B cell (primary cell): ENCODE results near the gene ITFG2. TPM values are rescaled to one million over a fixed set of nuclear protein-coding genes. Genes with fewer than 3 reads are reported as not detected.

Experiments used
- ATAC-seq: fragments of 200-7000 bp; cut with Tn5 transposase; one replicate; pipeline ENCODE4 v1.10.0; 2021; ENCODE audit warnings: low read depth, mild to moderate bottlenecking, moderate number of reproducible peaks, moderate library complexity
- CTCF ChIA-PET: fragments of 350-600 bp; sonication (Branson Sonifier 250); formaldehyde crosslinking; loops from one replicate; lab custom pipeline; 2021; ENCODE audit warnings: antibody characterized with exemption, inconsistent platforms; lab: Charles Lee
- POLR2A ChIA-PET: fragments of 350-600 bp; sonication (Branson Sonifier 250); formaldehyde crosslinking; loops from one replicate; lab custom pipeline; 2021; ENCODE audit warnings: antibody characterized with exemption; lab: Charles Lee
- DNase-seq: peaks from one replicate; pipeline ENCODE4 v3.0.0; 2013
- H2AFZ ChIP-seq: 2 replicates; pipeline ENCODE4 v1.6.1; 2012; ENCODE audit warnings: mild to moderate bottlenecking, low read depth, low read length; ENCODE audit not compliant: insufficient read depth, poor library complexity, severe bottlenecking
- H3K27ac ChIP-seq, 2 donors: 1 replicate in 1 of 2; 2 replicates in 1 of 2; pipeline ENCODE4 v1.5.1; 2012 to 2013; ENCODE audit warnings: low read length in 2 of 2, mild to moderate bottlenecking in 2 of 2, moderate library complexity in 1 of 2
- H3K27me3 ChIP-seq, 4 experiments: fragments of 200-600 bp in 1 of 4; sonication (generic) in 1 of 4; replicated peaks in 1 of 4; 1 replicate in 2 of 4; 2 replicates in 2 of 4; pipeline versions ENCODE4 v1.6.1 to v1.7.0; 2013 to 2016; ENCODE audit warnings: low read length in 3 of 4, mild to moderate bottlenecking in 2 of 4, mixed read lengths in 1 of 4, moderate library complexity in 1 of 4; ENCODE audit not compliant: insufficient read depth in 4 of 4, control insufficient read depth in 3 of 4; ENCODE audit errors: control extremely low read depth in 1 of 4
- H3K36me3 ChIP-seq, 2 experiments: replicated peaks in 1 of 2; 1 replicate in 1 of 2; 2 replicates in 1 of 2; pipeline versions ENCODE4 v1.6.1 to v1.7.1; 2013; ENCODE audit warnings: low read length in 1 of 2; ENCODE audit not compliant: insufficient read depth in 2 of 2, control insufficient read depth in 1 of 2; ENCODE audit errors: control extremely low read depth in 1 of 2, extremely low read depth in 1 of 2
- H3K4me1 ChIP-seq, 2 donors: fragments of 200-600 bp in 1 of 2; sonication (generic) in 1 of 2; 1 replicate in 1 of 2; 2 replicates in 1 of 2; pipeline versions ENCODE4 v1.5.1 to v1.6.1; 2013 to 2017; ENCODE audit warnings: low read length in 2 of 2; ENCODE audit not compliant: control insufficient read depth in 2 of 2, insufficient read depth in 2 of 2
- H3K4me2 ChIP-seq: replicated peaks from 2 replicates; pipeline ENCODE3; 2012; ENCODE audit warnings: mild to moderate bottlenecking, low read depth, low read length; ENCODE audit not compliant: poor library complexity, severe bottlenecking
- H3K4me3 ChIP-seq, 5 experiments: fragments of 200-600 bp in 1 of 5; sonication (generic) in 1 of 5; 1 replicate in 3 of 5; 2 replicates in 2 of 5; pipeline versions ENCODE4 v1.5.1 to v1.7.0; 2011 to 2016; ENCODE audit warnings: low read length in 4 of 5, mild to moderate bottlenecking in 4 of 5, low read depth in 2 of 5, control low read depth in 1 of 5, moderate library complexity in 1 of 5; ENCODE audit not compliant: insufficient read depth in 1 of 5; ENCODE audit errors: control extremely low read depth in 1 of 5, extremely low read depth in 1 of 5
- H3K79me2 ChIP-seq: fragments of 200-600 bp; sonication (generic); one replicate; pipeline ENCODE4 v1.6.0; 2016; ENCODE audit warnings: low read length; ENCODE audit not compliant: control insufficient read depth, insufficient read depth
- H3K9ac ChIP-seq: fragments of 200-600 bp; sonication (generic); 2 replicates; pipeline ENCODE4 v1.6.1; 2017; ENCODE audit warnings: mild to moderate bottlenecking, low read length, moderate library complexity
- H3K9me3 ChIP-seq, 3 donors: one replicate each; pipeline versions ENCODE4 v1.6.1 to v1.7.1; 2013; ENCODE audit warnings: low read length in 2 of 3; ENCODE audit not compliant: control insufficient read depth in 2 of 3, insufficient read depth in 1 of 3; ENCODE audit errors: control extremely low read depth in 1 of 3
- H4K20me1 ChIP-seq: 2 replicates; pipeline ENCODE4 v1.6.0; 2012; ENCODE audit warnings: mild to moderate bottlenecking, low read length; ENCODE audit not compliant: insufficient read depth, control insufficient read depth, poor library complexity, severe bottlenecking
- H3K27ac Mint-ChIP-seq: one replicate; pipeline ENCODE4 v1.8.0; 2021; ENCODE audit warnings: mixed read lengths
- H3K27me3 Mint-ChIP-seq: one replicate; pipeline ENCODE4 v1.8.0; 2021; ENCODE audit warnings: mixed read lengths
- H3K4me1 Mint-ChIP-seq: one replicate; pipeline ENCODE4 v1.8.0; 2021; ENCODE audit warnings: mixed read lengths
- H3K4me3 Mint-ChIP-seq: one replicate; pipeline ENCODE4 v1.8.0; 2021; ENCODE audit warnings: mixed read lengths
- H3K9me3 Mint-ChIP-seq: one replicate; pipeline ENCODE4 v1.8.0; 2022; ENCODE audit warnings: mixed read lengths; ENCODE audit not compliant: insufficient read depth
- EZH2 ChIP-seq: IDR thresholded peaks from 2 replicates; pipeline ENCODE4 v1.6.1; 2012; ENCODE audit warnings: borderline replicate concordance, low read depth, mild to moderate bottlenecking, moderate library complexity, low read length; ENCODE audit not compliant: insufficient read depth, poor library complexity, severe bottlenecking
- WGBS: methylation state at CpG from one replicate; pipeline ENCODE4 v1.1.5; 2013; ENCODE audit warnings: missing lambda C conversion rate; ENCODE audit not compliant: insufficient coverage; 5-methylcytosine and 5-hydroxymethylcytosine counted together
- intact Hi-C: fragments of 100-400 bp; cut with micrococcal nuclease; formaldehyde crosslinking; loops from one replicate; pipeline ENCODE4 v1.10.0; 2022
- polyA plus RNA-seq: library from polyadenylated mRNA; depleted of rRNA; stranded (reverse); fragments of >200 nt; gene quantifications from 2 replicates; pipeline ENCODE4 v1.2.3, GENCODE V29; 2012
- total RNA-seq, 2 donors: library from RNA; stranded (reverse); fragments of 120-200 nt in 1 of 2; gene quantifications; 1 replicate in 1 of 2; 2 replicates in 1 of 2; pipeline versions ENCODE4 v1.2.3 to v1.2.4, GENCODE V29; 2013 to 2022
- TF ChIP-seq, protein P1 (sequence below): fragments of 200-600 bp; IDR thresholded peaks from one replicate; pipeline ENCODE4 v1.8.0; 2022; ENCODE audit warnings: antibody characterized with exemption, mild to moderate bottlenecking

The ITFG2 gene
- total and polyA plus RNA-seq, 2 donors (not counting 1 experiment from before 2014, with no cell fraction given): 88.2 to 137 TPM

DNA sequence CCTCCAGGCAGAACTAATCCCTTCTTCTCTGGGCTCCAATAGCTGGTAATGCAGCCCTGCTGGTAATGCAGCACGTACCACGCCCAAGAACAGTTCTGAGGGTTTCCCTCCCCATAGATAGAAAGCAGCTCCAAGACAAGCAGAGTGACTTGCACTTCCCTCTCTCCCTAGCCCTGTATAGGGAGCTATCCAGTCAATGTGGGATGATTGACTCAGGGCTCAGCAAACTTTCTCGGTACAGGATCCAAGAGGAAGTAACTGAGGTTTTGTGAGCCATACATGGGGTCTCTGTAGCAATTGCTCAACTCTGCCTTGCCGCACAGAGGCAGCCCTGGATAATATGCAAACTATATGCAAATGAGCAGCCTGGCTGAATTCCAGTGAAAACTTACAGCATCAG lies 33.2 kb upstream of the ITFG2 start:
- no peaks in the 10 kb centered on the region for H3K36me3 ChIP-seq
- Mint-ChIP-seq H3K9me3 (no peaks in the 10 kb centered on the region), H3K4me3 (no peak overlapping the region), H3K27me3 (peaks cover 20% of the 10 kb centered on the region), H3K4me1 (peaks cover 10% of the 10 kb centered on the region), H3K27ac (no peak overlapping the region)
- H3K27me3 ChIP-seq: peaks cover 0 to 13% (median 2%) of the 10 kb centered on the region in 4 experiments
- TF ChIP-seq, protein P1, sequence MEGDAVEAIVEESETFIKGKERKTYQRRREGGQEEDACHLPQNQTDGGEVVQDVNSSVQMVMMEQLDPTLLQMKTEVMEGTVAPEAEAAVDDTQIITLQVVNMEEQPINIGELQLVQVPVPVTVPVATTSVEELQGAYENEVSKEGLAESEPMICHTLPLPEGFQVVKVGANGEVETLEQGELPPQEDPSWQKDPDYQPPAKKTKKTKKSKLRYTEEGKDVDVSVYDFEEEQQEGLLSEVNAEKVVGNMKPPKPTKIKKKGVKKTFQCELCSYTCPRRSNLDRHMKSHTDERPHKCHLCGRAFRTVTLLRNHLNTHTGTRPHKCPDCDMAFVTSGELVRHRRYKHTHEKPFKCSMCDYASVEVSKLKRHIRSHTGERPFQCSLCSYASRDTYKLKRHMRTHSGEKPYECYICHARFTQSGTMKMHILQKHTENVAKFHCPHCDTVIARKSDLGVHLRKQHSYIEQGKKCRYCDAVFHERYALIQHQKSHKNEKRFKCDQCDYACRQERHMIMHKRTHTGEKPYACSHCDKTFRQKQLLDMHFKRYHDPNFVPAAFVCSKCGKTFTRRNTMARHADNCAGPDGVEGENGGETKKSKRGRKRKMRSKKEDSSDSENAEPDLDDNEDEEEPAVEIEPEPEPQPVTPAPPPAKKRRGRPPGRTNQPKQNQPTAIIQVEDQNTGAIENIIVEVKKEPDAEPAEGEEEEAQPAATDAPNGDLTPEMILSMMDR: no peak
- no peak for TF ChIP-seq EZH2
- no peak for DNase-seq
- no peak for ATAC-seq
- no peaks in the 10 kb centered on the region for H4K20me1 ChIP-seq
- intact Hi-C loops: no loop called here
- H3K79me2 ChIP-seq: no peaks in the 10 kb centered on the region
- H3K27ac ChIP-seq: no peak overlapping the region
- H3K4me2 ChIP-seq: no peak overlapping the region
- H3K4me3 ChIP-seq: no peak overlapping the region
- no peak overlapping the region for H2AFZ ChIP-seq
- POLR2A ChIA-PET: no interaction called here
- H3K9me3 ChIP-seq: no peaks in the 10 kb centered on the region
- H3K9ac ChIP-seq: no peak overlapping the region
- peaks cover 6 to 7% of the 10 kb centered on the region in 2 donors for H3K4me1 ChIP-seq
- CTCF ChIA-PET: no interaction called here
- 70% methylated on average over 4 of the region's 4 CpGs for WGBS

DNA sequence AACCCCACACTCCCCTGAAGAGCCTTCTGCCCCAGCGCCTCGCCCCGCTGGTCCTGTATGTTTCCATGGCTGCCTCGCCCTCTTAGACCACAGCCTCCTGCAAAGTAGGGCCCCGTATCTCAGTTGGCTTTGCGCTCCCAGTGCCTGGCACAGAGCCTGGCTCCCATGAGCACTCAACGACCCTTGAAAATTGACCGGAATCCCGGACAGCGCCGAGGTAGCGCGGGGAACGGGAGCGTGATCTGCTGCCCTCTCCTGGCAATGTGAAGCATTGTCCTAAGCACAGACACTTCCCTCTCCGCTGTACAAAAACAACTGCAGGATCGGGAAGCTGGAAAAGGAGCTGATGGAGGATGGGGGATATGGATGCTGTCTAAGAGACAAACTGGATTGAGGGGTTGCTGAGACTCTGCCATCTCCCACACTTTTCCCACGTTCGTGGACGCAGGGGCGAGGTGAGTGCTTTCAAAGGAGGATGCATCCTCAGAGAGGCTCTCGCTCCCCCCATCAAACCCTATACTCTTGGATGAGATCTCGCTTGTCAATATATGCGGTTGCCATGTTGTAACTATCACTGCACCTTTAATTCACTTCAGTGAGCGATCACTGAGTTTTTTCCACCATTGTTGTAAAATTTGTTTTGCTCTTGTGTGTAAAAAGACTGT lies 28.4 kb upstream of the ITFG2 start:
- H3K27ac ChIP-seq: no peak overlapping the region
- H3K9me3 ChIP-seq: no peaks in the 10 kb centered on the region
- TF ChIP-seq, protein P1: peak; percentile 97
- TF ChIP-seq EZH2: no peak
- no peaks in the 10 kb centered on the region for H3K36me3 ChIP-seq
- peak overlapping the region; percentile 40 for H3K9ac ChIP-seq
- 9% methylated on average over 18 of the region's 25 CpGs for WGBS
- H4K20me1 ChIP-seq: no peaks in the 10 kb centered on the region
- no peak overlapping the region for H3K27ac Mint-ChIP-seq
- ChIA-PET CTCF (interaction anchor here (0.6 to 2.5 kb wide), 13 partner anchors 9 to 661 kb away, joined by 3 to 11 read pairs (median 4); partner anchors contain the start of genes FKBP4 and TULP3), POLR2A (no interaction called here)
- peaks cover 0 to 16% (median 2%) of the 10 kb centered on the region in 4 experiments for H3K27me3 ChIP-seq
- H3K4me1 ChIP-seq: peaks cover 6 to 8% of the 10 kb centered on the region in 2 donors
- ATAC-seq (peak; percentile 84), DNase-seq (peak; percentile 66)
- peak overlapping the region in 4 of 5 experiments; percentile 20 to 50 (median 38) for H3K4me3 ChIP-seq
- H3K27me3 Mint-ChIP-seq: peaks cover 21% of the 10 kb centered on the region
- peaks cover 13% of the 10 kb centered on the region for H3K4me1 Mint-ChIP-seq
- intact Hi-C loops: loop anchor here (1.0 to 10.0 kb wide), 2 partner anchors 91 to 1129 kb away; no protein-coding TSS in a partner anchor
- H3K4me3 Mint-ChIP-seq: peak overlapping the region; percentile 90
- no peaks in the 10 kb centered on the region for H3K9me3 Mint-ChIP-seq
- peak overlapping the region; percentile 73 for H2AFZ ChIP-seq
- H3K79me2 ChIP-seq: no peaks in the 10 kb centered on the region
- peak overlapping the region; percentile 79 for H3K4me2 ChIP-seq
